ENCODE measurements around the gene SETD6.
"Not testable (repeated sequence)": the region's sequence is repeated elsewhere in the genome, so short reads cannot be mapped to it uniquely, and the experiment has no call there.

SETD6 gene

DNA sequence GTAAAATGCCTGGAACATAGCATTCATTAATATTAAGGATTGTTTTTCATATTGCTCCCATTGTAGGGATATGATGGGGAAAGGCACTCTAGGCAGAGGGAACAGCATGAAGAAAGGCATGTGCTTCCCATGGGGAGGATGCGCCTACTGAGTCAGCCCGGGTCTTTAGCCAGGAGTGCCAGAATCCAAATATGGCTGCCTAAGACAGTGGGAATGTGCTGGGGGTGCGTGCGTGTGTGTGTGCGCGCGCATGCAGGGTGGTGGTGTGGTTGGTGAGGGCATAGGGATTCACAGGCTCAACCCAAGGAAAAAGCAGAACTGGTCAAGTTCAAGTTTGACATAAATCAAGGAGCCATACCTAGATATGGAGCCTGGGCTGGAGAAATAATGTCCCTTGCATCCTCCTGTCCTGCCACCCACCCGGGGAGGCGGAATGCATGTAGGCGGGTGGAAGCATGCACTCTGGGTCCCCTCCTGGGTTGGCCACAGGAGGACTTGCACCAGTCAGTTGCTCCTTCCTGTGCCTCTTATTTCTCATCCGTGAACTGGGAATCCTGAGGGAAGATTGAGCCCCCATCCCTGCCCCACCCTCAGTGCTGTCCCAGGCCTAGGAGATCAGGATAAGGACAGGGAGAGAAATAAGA lies 34.0 kb upstream of the SETD6 start:
- no peak for DNase-seq (ENCODE audit: low spot score)
- ChIA-PET CTCF (interaction anchor here (0.5 to 0.7 kb wide), 2 partner anchors 123 to 289 kb away, joined by 4 read pairs; no protein-coding TSS in a partner anchor), POLR2A (ENCODE audit: low non-redundant PET) (interaction anchor here (0.7 kb wide), 1 partner anchor 141 kb away, joined by 5 read pairs; no protein-coding TSS in a partner anchor)
- TF ChIP-seq, protein P1, sequence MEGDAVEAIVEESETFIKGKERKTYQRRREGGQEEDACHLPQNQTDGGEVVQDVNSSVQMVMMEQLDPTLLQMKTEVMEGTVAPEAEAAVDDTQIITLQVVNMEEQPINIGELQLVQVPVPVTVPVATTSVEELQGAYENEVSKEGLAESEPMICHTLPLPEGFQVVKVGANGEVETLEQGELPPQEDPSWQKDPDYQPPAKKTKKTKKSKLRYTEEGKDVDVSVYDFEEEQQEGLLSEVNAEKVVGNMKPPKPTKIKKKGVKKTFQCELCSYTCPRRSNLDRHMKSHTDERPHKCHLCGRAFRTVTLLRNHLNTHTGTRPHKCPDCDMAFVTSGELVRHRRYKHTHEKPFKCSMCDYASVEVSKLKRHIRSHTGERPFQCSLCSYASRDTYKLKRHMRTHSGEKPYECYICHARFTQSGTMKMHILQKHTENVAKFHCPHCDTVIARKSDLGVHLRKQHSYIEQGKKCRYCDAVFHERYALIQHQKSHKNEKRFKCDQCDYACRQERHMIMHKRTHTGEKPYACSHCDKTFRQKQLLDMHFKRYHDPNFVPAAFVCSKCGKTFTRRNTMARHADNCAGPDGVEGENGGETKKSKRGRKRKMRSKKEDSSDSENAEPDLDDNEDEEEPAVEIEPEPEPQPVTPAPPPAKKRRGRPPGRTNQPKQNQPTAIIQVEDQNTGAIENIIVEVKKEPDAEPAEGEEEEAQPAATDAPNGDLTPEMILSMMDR (conservative IDR thresholded peaks at IDR 0.05; ENCODE audit: low read depth) = no peak
- H3K27ac ChIP-seq = no peak overlapping the region

DNA sequence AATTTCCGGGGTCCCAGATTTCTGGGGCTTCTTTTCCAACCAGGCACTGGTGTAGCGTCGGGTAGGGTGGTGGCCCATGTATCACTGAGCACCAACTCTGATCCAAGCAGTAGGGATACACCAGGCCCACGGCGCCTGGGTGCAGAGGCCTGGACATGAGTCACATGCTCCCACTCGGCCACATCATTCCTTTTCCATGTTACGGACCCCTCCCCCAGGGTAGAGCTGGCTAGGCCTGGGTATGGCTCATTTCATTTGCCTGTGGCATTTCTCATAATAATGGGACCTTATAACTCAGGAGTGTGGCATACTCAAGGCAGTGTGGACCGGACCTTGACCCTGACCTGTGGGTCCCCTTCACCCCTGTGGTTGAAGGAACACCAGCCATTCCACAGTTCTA lies 33.4 kb upstream of the SETD6 start:
- no peak for DNase-seq (ENCODE audit: low spot score)

DNA sequence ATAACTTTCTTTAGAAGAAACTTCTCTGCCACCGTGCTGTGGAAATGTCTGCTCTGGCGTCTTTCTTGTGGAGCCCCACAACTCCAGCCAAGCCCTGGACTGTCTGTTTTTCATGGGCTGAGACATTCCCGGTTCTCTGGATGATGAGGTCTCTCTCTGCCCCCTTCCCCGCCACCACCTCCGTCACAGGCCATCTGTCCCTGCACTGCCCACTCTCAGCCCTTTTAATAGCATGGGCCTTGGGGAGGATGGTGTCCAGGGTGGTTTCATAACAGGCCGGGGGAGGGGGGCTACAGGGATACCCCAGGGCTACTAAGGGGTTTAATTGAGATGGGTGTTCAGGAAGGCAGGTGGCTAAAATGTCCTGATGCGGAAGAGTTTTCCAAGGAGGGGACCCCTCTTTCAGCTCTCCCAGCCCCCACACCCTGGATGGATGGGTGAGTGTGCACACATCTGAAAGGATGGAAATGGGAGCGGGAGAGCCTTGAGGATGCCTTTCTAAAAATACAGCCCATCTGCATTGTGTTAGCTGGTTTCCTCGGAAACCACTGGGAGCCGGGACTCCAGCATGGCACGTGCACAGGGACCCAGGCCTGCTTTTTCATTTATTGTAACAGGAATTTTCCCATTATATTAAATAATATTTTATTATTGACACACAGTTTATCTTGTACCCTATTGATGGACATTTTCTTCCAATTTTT lies 30.0 kb upstream of the SETD6 start:
- H3K27ac ChIP-seq = no peak overlapping the region
- TF ChIP-seq, protein P1 (conservative IDR thresholded peaks at IDR 0.05; ENCODE audit: low read depth) = no peak
- CTCF ChIA-PET = interaction anchor here (0.6 to 3.6 kb wide), 4 partner anchors 39 to 149 kb away, joined by 3 to 62 read pairs (median 4); no protein-coding TSS in a partner anchor
- POLR2A ChIA-PET (ENCODE audit: low non-redundant PET) = interaction anchor here (0.7 kb wide), 1 partner anchor 25 kb away, joined by 3 read pairs; no protein-coding TSS in a partner anchor
- no peak for DNase-seq (ENCODE audit: low spot score)

More for the DNA sequence above, 33.4 kb upstream of the SETD6 start:
- ChIA-PET CTCF (no interaction called here), POLR2A (ENCODE audit: low non-redundant PET) (no interaction called here)
- no peak overlapping the region for H3K27ac ChIP-seq
- TF ChIP-seq, protein P1 (conservative IDR thresholded peaks at IDR 0.05; ENCODE audit: low read depth) = no peak

DNA sequence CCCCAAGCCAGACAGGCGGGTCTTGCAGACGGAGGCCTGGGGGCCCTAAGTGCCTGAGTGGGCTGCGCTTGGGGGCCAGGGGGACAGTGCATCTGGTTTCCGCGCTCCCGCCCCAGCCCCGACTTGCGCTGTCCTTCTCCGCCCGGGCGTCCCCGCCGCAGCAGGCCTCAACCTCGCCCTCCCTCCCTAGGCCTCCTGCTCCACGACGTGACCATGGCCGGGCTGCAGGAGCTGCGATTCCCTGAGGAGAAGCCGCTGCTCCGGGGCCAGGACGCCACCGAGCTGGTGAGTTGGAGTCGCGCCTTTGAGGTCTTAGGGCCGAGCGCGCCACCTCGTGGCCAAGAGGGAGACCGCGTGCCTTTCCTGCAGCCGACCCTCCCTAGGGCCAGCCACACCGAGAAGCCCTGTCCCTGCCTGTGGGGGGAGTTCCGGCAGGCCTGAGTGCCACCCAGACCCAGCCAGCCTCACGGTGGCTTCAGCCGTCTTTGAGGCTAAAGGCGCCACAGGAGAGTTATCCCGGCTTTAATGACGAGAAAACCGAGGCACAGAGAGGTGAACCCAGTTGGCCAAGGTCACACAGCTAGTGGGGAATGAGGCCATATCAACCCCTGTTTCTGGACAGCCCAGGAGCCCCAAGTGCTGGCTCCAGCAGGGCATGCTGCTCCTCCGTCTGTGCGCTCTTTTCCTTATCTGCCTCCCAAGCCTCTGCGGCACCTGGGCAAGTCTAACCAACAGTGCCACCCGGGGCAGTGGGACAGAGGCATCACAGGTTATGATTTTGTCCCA lies 27.6 kb upstream of the SETD6 start:
- TF ChIP-seq, protein P1 (conservative IDR thresholded peaks at IDR 0.05; ENCODE audit: low read depth) = peak; percentile 90
- peak; percentile 82 for DNase-seq (ENCODE audit: low spot score)
- POLR2A ChIA-PET (ENCODE audit: low non-redundant PET) = no interaction called here
- H3K27ac ChIP-seq = no peak overlapping the region
- CTCF ChIA-PET = interaction anchor here (0.5 to 3.6 kb wide), 28 partner anchors 9 to 396 kb away, joined by 3 to 62 read pairs (median 4); no protein-coding TSS in a partner anchor

DNA sequence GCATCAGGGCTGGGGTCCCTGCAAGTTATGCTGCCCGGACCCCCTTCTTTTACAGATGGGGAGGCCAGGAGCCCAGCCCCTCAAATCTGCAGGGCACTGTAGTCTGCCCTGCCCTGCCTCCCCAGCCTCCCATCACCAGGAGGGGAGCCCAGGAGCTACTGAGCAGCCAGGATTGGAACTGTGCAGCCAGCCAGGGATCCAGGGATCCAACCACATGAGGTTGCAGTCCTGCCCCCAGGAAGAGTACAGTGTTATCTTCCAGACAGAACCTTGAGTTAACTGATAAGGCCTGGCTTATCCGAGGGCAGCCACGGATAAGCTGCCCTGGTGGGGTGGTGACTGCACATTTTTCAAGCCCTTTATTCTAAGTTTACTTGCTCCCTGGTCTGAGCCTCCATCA lies 26.8 kb upstream of the SETD6 start:
- H3K27ac ChIP-seq = no peak overlapping the region
- TF ChIP-seq, protein P1 (conservative IDR thresholded peaks at IDR 0.05; ENCODE audit: low read depth) = no peak
- ChIA-PET CTCF (interaction anchor here (0.6 to 3.6 kb wide), 12 partner anchors 9 to 267 kb away, joined by 3 to 62 read pairs (median 4); no protein-coding TSS in a partner anchor), POLR2A (ENCODE audit: low non-redundant PET) (no interaction called here)
- no peak for DNase-seq (ENCODE audit: low spot score)

DNA sequence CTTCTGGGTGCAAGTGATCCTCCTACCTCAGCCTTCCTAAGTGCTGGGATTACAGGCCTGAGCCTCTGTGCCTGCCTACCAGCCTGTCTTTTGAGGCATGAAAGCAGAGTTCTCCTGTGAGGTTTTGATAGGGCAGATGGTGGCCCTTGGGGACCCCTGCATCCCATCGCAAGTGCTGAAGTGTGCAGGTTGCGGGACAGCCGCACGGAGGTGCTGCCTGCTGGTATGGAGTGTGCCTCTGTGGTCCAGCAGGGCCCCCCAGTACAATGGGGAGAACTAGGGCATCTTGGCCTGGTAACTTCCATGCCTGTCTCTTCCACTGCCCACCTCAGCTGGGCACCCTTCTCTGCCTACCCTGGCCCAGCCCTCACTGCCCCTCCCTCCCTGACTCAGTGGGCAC lies 25.3 kb upstream of the SETD6 start:
- H3K27ac ChIP-seq = no peak overlapping the region
- ChIA-PET CTCF (interaction anchor here (0.6 to 1.0 kb wide), 3 partner anchors 39 to 153 kb away, joined by 3 to 4 read pairs (median 3); no protein-coding TSS in a partner anchor), POLR2A (ENCODE audit: low non-redundant PET) (no interaction called here)
- DNase-seq (ENCODE audit: low spot score) = no peak
- TF ChIP-seq, protein P1 (conservative IDR thresholded peaks at IDR 0.05; ENCODE audit: low read depth) = no peak

DNA sequence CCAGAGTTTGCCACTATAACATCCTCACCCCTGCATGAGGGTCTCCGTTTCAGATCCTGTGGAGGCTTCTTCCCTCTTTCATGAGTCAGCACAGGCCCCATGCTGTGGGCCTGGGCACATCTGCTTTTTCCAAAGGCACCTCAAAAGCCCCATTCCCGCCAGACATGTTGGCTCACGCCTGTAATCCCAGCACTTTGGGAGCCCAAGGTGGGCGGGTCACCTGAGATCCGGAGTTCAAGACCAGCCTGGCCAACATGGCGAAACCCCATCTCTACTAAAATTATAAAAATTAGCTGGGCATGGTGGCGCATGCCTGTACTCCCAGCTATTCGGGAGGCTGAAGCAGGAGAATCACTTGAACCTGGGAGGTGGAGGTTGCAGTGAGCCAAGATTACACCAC lies 24.8 kb upstream of the SETD6 start:
- H3K27ac ChIP-seq; DNase-seq (ENCODE audit: low spot score); POLR2A ChIA-PET (ENCODE audit: low non-redundant PET): not testable (repeated sequence)
- CTCF ChIA-PET = interaction anchor here (0.6 to 0.7 kb wide), 2 partner anchors 39 to 123 kb away, joined by 3 read pairs; no protein-coding TSS in a partner anchor

Measured in RWPE1 (cell line).